ENCODE results near the gene MAD1L1.
A peak's percentile ranks its signal among the peaks of the same experiment; 100 is the strongest.

Gene MAD1L1

DNA sequence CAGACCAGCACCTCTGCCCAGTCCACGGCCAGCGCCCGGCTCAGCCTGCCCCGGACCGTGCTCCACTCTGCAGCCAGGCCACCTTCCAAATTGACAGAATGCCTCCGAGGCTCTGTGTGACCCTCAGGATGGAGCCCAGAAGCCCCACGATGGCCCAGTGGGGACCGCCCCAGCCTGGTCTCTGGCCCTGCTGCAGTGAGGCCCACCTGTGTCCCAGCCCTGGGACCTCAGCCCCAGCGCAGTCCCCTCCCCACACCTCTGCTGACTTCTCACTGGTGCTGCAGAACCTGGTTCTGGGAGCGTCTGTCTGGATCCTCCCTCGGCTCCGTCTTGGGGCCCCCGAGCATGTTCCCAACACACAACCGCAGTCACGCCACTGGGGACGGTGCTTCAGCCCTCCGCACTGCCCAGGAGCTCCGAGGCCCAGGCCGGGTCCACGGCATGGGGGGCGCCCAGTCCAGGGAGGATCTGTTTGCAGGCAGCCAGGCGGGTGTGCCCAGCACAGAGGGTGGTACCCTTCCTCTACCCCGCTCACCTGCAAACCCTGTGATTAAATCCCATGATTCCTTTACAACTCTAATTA lies 314.6 kb downstream of the MAD1L1 start:
- Histone ChIP-seq H3K36me3 (ENCODE audit: control insufficient read depth in 2 of 2, insufficient read depth in 1 of 2, low read length in 2 of 2) (no peaks in the 10 kb centered on the region; a peak in 1 of 3 replicates), H3K4me1 (ENCODE audit: control insufficient read depth, insufficient read depth, low read length) (no peaks in the 10 kb centered on the region), H3K9me3 (ENCODE audit: control insufficient read depth, insufficient read depth, low read depth, low read length) (no peaks in the 10 kb centered on the region), H3K27ac (ENCODE audit: extremely low read depth, low read depth, low read length) (no peak overlapping the region), H3K4me3 (ENCODE audit: low read depth, low read length) (no peak overlapping the region)
- no peak for TF ChIP-seq ZNF670 (tag by site-specific recombination; IDR thresholded peaks at IDR 0.05; ENCODE audit: low read depth)
- peak; percentile 34; the same call in 1 of the 2 replicates for TF ChIP-seq KLF1 (tag by site-specific recombination; IDR thresholded peaks at IDR 0.05)
- TF ChIP-seq ZXDB (tag by site-specific recombination; IDR thresholded peaks at IDR 0.05) = no peak
- TF ChIP-seq MYNN (tag by site-specific recombination; IDR thresholded peaks at IDR 0.05; ENCODE audit: borderline replicate concordance) = no peak
- TF ChIP-seq ZNF654 (tag by site-specific recombination; IDR thresholded peaks at IDR 0.05; ENCODE audit: low read depth) = no peak
- TF ChIP-seq SP7 (tag by site-specific recombination; IDR thresholded peaks at IDR 0.05) = 0 out of 2 replicates have a peak, but pooled peaks have one; percentile 27
- no peak for TF ChIP-seq ZNF112 (tag by site-specific recombination; IDR thresholded peaks at IDR 0.05)
- no peak for TF ChIP-seq ZNF791 (tag by site-specific recombination; IDR thresholded peaks at IDR 0.05)
- TF ChIP-seq ZNF473 (tag by site-specific recombination; IDR thresholded peaks at IDR 0.05) = no peak
- TF ChIP-seq ZNF37A (tag by site-specific recombination; IDR thresholded peaks at IDR 0.05) = no peak
- ChIA-PET POLR2A (no interaction called here), CTCF (no interaction called here)

DNA sequence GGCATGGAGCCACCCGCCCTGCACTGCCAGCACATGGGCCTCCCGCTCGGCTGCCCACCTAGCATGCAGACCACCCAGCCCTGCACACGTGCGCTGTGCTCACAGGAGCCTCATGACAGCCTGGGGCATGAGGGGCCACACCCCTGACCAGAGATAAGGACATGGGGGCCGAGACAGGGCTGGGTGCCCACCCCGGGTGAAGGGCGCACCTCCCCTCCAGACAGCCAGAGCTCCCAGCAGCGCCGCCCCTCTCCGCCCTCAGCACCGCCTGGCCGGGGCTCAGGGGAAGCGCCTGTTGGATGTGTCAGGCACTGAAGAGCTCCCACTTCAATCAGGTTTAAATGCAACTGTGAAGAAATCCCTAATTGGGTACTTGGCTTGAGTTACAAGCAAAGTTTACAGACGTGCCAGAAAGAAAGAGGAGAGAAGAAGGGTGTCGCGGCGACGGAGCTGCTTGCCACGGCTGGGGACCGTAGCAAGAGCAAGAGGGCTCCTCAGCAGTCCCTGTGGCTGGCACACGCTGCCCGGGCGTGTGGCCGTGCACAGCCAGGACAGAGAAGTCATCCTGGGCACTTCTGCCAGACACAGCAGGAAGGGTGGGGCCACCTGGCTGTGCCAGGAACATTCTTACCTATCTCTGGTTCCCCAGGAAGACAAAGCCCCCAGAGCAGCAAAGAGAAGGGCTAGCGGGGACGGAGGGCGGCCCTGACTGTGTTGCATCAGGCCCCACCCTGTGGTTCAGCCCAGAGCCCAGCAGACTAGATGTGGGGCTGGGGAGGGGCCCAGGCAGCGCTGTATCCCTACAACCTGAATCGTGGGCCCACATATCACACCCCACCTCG lies 315.3 kb downstream of the MAD1L1 start:
- H3K9me3 ChIP-seq (ENCODE audit: control insufficient read depth, insufficient read depth, low read depth, low read length) = no peaks in the 10 kb centered on the region
- H3K27ac ChIP-seq (ENCODE audit: extremely low read depth, low read depth, low read length) = no peak overlapping the region
- no peaks in the 10 kb centered on the region for H3K4me1 ChIP-seq (ENCODE audit: control insufficient read depth, insufficient read depth, low read length)
- no peaks in the 10 kb centered on the region; a peak in 1 of 3 replicates for H3K36me3 ChIP-seq (ENCODE audit: control insufficient read depth in 2 of 2, insufficient read depth in 1 of 2, low read length in 2 of 2)
- POLR2A ChIA-PET = no interaction called here
- no peak overlapping the region for H3K4me3 ChIP-seq (ENCODE audit: low read depth, low read length)
- TF ChIP-seq KLF1 (tag by site-specific recombination; IDR thresholded peaks at IDR 0.05) (peak; percentile 95), ZNF423 (tag by site-specific recombination; IDR thresholded peaks at IDR 0.05) (no peak), ZIC2 (tag by site-specific recombination; IDR thresholded peaks at IDR 0.05) (no peak)
- CTCF ChIA-PET = no interaction called here

DNA sequence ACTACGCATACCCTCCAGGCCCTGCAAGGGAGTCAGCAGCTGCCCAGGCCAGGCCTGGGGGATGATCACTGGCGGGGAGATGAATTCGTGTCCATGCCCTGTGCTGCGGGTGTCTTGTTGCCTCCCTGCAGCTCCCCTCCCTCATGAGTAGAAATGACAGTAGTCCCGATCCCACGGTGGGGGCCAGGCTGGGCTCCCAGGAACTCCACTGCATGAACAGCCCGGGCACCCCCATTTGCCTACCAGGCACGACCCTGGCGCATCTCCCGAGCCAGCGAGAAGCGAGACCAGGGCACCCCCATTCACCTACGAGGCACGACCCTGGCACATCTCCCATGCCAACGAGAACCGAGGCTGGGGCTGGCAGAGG lies 316.2 kb downstream of the MAD1L1 start:
- Histone ChIP-seq H3K36me3 (ENCODE audit: control insufficient read depth in 2 of 2, insufficient read depth in 1 of 2, low read length in 2 of 2) (no peaks in the 10 kb centered on the region; a peak in 1 of 3 replicates), H3K27ac (ENCODE audit: extremely low read depth, low read depth, low read length) (no peak overlapping the region), H3K4me1 (ENCODE audit: control insufficient read depth, insufficient read depth, low read length) (no peaks in the 10 kb centered on the region), H3K4me3 (ENCODE audit: low read depth, low read length) (no peak overlapping the region), H3K9me3 (ENCODE audit: control insufficient read depth, insufficient read depth, low read depth, low read length) (no peaks in the 10 kb centered on the region)
- no peak for TF ChIP-seq ZSCAN30 (tag by site-specific recombination; IDR thresholded peaks at IDR 0.05)
- TF ChIP-seq ZNF585B (tag by site-specific recombination; IDR thresholded peaks at IDR 0.05) = no peak
- no peak for TF ChIP-seq KLF16 (tag by site-specific recombination; IDR thresholded peaks at IDR 0.05)
- TF ChIP-seq, protein P1, sequence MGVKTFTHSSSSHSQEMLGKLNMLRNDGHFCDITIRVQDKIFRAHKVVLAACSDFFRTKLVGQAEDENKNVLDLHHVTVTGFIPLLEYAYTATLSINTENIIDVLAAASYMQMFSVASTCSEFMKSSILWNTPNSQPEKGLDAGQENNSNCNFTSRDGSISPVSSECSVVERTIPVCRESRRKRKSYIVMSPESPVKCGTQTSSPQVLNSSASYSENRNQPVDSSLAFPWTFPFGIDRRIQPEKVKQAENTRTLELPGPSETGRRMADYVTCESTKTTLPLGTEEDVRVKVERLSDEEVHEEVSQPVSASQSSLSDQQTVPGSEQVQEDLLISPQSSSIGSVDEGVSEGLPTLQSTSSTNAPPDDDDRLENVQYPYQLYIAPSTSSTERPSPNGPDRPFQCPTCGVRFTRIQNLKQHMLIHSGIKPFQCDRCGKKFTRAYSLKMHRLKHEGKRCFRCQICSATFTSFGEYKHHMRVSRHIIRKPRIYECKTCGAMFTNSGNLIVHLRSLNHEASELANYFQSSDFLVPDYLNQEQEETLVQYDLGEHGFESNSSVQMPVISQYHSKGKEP (tag by site-specific recombination; IDR thresholded peaks at IDR 0.05) = no peak
- no peak for TF ChIP-seq TSHZ1 (tag by site-specific recombination; IDR thresholded peaks at IDR 0.05; ENCODE audit: borderline replicate concordance)
- no peak for TF ChIP-seq ATF2 (tag by site-specific recombination; IDR thresholded peaks at IDR 0.05; ENCODE audit: low read depth)
- no peak for TF ChIP-seq ZNF600 (tag by site-specific recombination; IDR thresholded peaks at IDR 0.05)
- no peak for TF ChIP-seq ZNF10 (tag by site-specific recombination; IDR thresholded peaks at IDR 0.05)
- TF ChIP-seq ZNF302 (tag by site-specific recombination; IDR thresholded peaks at IDR 0.05; ENCODE audit: low read depth) = no peak
- no peak for TF ChIP-seq ZNF501 (tag by site-specific recombination; IDR thresholded peaks at IDR 0.05)
- TF ChIP-seq ZNF530 (tag by site-specific recombination; IDR thresholded peaks at IDR 0.05; ENCODE audit: low read depth) = no peak
- no peak for TF ChIP-seq ZNF146 (tag by site-specific recombination; IDR thresholded peaks at IDR 0.05)
- no peak for TF ChIP-seq EGR2 (tag by site-specific recombination; IDR thresholded peaks at IDR 0.05; ENCODE audit: low read depth)
- TF ChIP-seq ZNF350 (tag by site-specific recombination; IDR thresholded peaks at IDR 0.05) = no peak
- ChIA-PET CTCF (no interaction called here), POLR2A (no interaction called here)

Data from HEK293 (cell line).